Chondrocyte (in vitro differentiated cells): ENCODE data around the gene ZNF398. TPM values are rescaled to one million over a fixed set of nuclear protein-coding genes. Genes with fewer than 3 reads are reported as not detected.
A peak's percentile ranks its signal among the peaks of the same experiment; 100 is the strongest.

ENCODE experiments used
- DNase-seq: peaks from one replicate; pipeline ENCODE4 v3.0.0; 2021; ENCODE audit warnings: mixed read lengths, low spot score
- H3K27ac Mint-ChIP-seq: one replicate; pipeline ENCODE4 v1.8.0; 2021; ENCODE audit warnings: mild to moderate bottlenecking, moderate library complexity, mixed read lengths; ENCODE audit not compliant: unreplicated experiment
- H3K27me3 Mint-ChIP-seq: 2 replicates; pipeline ENCODE4 v1.8.0; 2021; ENCODE audit warnings: low read depth, mixed read lengths
- H3K36me3 Mint-ChIP-seq: 2 replicates; pipeline ENCODE4 v1.8.0; 2021; ENCODE audit warnings: low read depth, mixed read lengths
- H3K4me1 Mint-ChIP-seq: 2 replicates; pipeline ENCODE4 v1.8.0; 2021; ENCODE audit warnings: low read depth, mild to moderate bottlenecking, mixed read lengths
- H3K4me3 Mint-ChIP-seq: one replicate; pipeline ENCODE4 v1.8.0; 2021; ENCODE audit warnings: mild to moderate bottlenecking, moderate library complexity, mixed read lengths; ENCODE audit not compliant: unreplicated experiment
- H3K9me3 Mint-ChIP-seq: 2 replicates; pipeline ENCODE4 v1.8.0; 2021; ENCODE audit warnings: low read depth, mixed read lengths
- total RNA-seq: library from RNA; stranded (reverse); gene quantifications from 3 replicates; pipeline ENCODE4 v1.2.1, GENCODE V29; 2021
- TF ChIP-seq, protein P1 (sequence below): fragments of 200-600 bp; sonication (generic); IDR thresholded peaks from 2 replicates; pipeline ENCODE4 v1.5.0; 2021; ENCODE audit warnings: antibody characterized with exemption, mild to moderate bottlenecking, moderate library complexity

ZNF398 gene
- total RNA-seq, 1 donor from 2014 or later = 14.9 TPM

DNA sequence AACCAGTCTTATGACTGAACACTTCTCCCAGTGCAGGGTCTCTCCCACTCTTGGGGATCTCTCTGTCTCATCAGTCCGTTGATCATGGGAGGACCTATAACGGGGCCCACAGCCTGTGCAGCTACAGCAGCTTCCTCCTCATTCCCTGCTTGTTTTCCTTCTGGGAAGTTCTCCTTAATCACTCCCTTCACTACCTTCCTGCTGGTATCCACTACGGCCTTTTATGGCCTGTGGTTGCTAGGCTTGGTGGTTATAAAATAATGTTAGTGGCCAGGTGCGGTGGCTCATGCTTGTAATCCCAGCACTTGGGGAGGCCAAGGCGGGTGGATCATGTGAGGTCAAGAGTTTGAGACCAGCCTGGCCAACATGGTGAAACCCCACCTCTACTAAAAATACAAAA, 44.6 kb downstream of the ZNF398 start:
- Mint-ChIP-seq H3K36me3 (no peaks in the 10 kb centered on the region), H3K4me1 (peaks cover 18% of the 10 kb centered on the region), H3K27ac (no peak overlapping the region), H3K9me3 (no peaks in the 10 kb centered on the region), H3K4me3 (no peak overlapping the region), H3K27me3 (no peaks in the 10 kb centered on the region)
- TF ChIP-seq, protein P1, sequence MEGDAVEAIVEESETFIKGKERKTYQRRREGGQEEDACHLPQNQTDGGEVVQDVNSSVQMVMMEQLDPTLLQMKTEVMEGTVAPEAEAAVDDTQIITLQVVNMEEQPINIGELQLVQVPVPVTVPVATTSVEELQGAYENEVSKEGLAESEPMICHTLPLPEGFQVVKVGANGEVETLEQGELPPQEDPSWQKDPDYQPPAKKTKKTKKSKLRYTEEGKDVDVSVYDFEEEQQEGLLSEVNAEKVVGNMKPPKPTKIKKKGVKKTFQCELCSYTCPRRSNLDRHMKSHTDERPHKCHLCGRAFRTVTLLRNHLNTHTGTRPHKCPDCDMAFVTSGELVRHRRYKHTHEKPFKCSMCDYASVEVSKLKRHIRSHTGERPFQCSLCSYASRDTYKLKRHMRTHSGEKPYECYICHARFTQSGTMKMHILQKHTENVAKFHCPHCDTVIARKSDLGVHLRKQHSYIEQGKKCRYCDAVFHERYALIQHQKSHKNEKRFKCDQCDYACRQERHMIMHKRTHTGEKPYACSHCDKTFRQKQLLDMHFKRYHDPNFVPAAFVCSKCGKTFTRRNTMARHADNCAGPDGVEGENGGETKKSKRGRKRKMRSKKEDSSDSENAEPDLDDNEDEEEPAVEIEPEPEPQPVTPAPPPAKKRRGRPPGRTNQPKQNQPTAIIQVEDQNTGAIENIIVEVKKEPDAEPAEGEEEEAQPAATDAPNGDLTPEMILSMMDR = no peak
- DNase-seq = no peak

DNA sequence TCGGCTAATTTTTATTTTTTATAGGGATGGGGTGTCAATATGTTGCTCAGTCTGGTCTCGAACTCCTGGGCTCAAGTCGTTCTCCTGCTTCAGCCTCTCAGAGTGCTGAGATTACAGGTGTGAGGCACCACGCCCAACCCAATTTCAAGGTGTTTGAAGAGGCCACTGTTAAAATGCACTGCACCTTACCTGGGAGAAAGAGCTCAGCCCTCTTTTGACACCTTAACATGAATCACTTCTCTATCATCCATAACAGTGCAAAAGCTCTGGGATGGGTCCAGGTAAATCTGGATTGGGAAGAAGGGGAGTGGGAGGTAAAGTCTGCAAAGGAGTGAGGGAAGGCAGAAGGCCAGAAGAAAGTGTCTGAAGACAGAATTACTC, 47.5 kb downstream of the ZNF398 start:
- H3K9me3 Mint-ChIP-seq = no peaks in the 10 kb centered on the region
- H3K27me3 Mint-ChIP-seq = no peaks in the 10 kb centered on the region
- DNase-seq = no peak
- H3K4me3 Mint-ChIP-seq = peak overlapping the region; percentile 73
- H3K4me1 Mint-ChIP-seq = peaks cover 35% of the 10 kb centered on the region
- TF ChIP-seq, protein P1 = no peak
- H3K27ac Mint-ChIP-seq = peak overlapping the region; percentile 57
- peaks cover 11% of the 10 kb centered on the region for H3K36me3 Mint-ChIP-seq

DNA sequence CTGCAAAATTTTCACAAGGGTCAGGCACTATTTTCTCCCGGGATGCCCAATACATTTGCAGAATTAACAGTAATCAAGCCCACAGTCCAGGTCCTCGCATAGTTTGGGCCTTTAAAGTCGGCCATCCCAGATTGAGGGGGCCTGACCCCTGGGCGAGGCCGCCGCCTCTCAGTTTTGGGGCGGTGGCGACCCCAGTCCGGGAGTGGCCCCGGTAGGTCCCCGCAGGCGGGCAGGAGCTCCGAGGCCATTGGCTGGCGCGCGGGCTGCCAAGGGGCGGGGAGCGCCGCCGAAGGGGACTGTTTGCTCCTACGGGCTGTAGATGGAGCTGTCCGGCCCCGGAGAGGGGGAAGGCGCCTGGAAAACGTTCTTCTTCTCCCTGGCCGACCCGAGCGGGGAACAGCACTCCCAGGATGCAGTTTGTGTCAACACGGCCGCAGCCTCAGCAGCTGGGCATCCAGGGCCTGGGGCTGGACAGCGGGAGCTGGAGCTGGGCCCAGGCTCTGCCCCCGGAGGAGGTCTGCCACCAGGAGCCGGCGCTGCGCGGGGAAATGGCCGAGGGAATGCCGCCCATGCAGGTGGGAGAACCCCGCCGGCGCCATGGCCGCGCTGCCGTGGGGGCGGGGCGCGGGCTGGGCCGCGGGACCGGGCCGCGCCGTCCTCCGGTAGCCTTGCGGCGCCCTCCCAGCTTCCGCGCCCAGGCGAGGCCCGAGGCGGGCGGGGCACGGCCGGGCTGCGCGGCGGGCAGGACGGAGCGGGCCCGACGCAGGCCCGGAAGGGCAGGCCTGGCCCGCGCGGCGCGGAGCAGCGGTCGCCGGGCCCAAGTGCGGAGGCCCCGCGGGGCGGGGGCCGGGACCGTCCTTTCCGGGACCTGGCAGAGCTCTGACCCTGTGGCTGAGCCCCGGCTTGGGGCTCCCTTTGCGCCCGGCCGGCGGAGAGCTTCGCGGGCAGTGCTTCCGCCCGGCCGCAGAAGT, 48.2 kb downstream of the ZNF398 start, which contains the start of gene ZNF282:
TSS of gene ZNF282 (plus strand) at position 367 of the 971 bp plus-strand sequence. CDS start at position 411, 44 bp downstream.
- Mint-ChIP-seq H3K4me3 (peak within 1 kb of the TSS; percentile 78), H3K36me3 (peaks cover 16% of the 10 kb centered on the region), H3K27me3 (no peaks in the 10 kb centered on the region), H3K27ac (peak within 1 kb of the TSS; percentile 89), H3K9me3 (no peaks in the 10 kb centered on the region), H3K4me1 (peaks cover 39% of the 10 kb centered on the region)
- TF ChIP-seq, protein P1 = peak; percentile 84
- peak; percentile 99 for DNase-seq

DNA sequence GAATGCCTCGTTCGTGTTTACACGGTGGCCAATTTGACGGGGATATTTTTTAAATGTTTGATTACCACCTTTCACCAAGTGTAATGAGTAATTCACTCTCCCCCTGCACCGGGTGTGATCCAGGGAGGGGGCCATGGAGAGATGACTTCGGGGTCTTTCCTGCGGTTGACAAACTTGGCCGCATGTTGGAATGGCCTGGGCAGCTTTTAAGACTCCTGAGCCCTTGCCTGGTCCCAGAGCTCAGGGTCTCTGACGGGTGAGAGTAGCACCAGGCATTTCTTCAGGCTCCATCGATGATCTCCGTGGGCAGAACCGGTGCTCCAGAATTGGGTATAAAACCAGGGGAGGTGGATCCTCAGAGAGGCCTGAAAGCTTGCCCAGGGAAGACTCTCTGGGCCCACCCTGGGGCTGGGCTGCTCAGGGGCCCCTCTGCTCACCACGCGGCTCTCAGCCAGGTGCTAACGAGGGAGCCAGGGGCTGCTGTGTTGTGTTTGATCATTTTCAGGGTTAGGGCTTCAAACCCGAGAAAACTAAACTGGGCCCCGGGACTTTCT, 49.0 kb downstream of the ZNF398 start:
- no peak for DNase-seq
- H3K27ac Mint-ChIP-seq = peak overlapping the region; percentile 89
- H3K9me3 Mint-ChIP-seq = no peaks in the 10 kb centered on the region
- H3K4me3 Mint-ChIP-seq = peak overlapping the region; percentile 78
- TF ChIP-seq, protein P1 = no peak
- peaks cover 21% of the 10 kb centered on the region for H3K36me3 Mint-ChIP-seq
- no peaks in the 10 kb centered on the region for H3K27me3 Mint-ChIP-seq
- peaks cover 39% of the 10 kb centered on the region for H3K4me1 Mint-ChIP-seq

DNA sequence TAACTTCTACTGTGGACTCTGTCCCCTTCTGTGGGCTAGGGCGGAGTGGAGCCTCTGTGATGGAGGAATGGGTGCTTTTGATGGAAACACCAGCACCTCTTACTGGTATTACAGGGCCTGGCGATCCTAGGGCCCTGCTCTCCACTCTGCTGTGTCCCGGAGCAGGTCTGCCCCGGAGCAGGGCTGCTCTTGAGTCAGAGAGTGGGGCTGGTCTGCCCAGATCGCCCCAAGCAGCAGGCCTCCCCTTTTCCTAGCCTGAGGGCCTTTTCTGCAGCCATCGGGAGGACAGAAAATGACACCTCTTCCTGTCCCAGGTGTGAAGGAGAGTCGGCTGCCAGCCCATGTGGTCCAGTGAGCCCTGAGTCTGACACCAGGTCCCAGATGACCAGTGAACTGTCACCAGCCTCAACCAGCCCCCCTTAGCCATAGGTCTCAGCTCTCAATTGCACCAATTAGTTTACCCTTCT, 49.5 kb downstream of the ZNF398 start:
- H3K27me3 Mint-ChIP-seq = no peaks in the 10 kb centered on the region
- H3K4me3 Mint-ChIP-seq = peak overlapping the region; percentile 78
- H3K4me1 Mint-ChIP-seq = peaks cover 39% of the 10 kb centered on the region
- no peaks in the 10 kb centered on the region for H3K9me3 Mint-ChIP-seq
- H3K27ac Mint-ChIP-seq = peak overlapping the region; percentile 89
- TF ChIP-seq, protein P1 = no peak
- no peak for DNase-seq
- peaks cover 23% of the 10 kb centered on the region for H3K36me3 Mint-ChIP-seq
